ENCODE results near the gene SEMA6B. TPM values are rescaled to one million over a fixed set of nuclear protein-coding genes. Genes with fewer than 3 reads are reported as not detected.

Gene SEMA6B
- total RNA-seq, 2 donors from 2014 or later: 28.9 to 67.8 TPM

- H3K27ac Mint-ChIP-seq: peak overlapping the region; percentile 4
Observed at GRCh38 chr19:4577020-4577782, 17.7 kb upstream of the SEMA6B start.

DNA sequence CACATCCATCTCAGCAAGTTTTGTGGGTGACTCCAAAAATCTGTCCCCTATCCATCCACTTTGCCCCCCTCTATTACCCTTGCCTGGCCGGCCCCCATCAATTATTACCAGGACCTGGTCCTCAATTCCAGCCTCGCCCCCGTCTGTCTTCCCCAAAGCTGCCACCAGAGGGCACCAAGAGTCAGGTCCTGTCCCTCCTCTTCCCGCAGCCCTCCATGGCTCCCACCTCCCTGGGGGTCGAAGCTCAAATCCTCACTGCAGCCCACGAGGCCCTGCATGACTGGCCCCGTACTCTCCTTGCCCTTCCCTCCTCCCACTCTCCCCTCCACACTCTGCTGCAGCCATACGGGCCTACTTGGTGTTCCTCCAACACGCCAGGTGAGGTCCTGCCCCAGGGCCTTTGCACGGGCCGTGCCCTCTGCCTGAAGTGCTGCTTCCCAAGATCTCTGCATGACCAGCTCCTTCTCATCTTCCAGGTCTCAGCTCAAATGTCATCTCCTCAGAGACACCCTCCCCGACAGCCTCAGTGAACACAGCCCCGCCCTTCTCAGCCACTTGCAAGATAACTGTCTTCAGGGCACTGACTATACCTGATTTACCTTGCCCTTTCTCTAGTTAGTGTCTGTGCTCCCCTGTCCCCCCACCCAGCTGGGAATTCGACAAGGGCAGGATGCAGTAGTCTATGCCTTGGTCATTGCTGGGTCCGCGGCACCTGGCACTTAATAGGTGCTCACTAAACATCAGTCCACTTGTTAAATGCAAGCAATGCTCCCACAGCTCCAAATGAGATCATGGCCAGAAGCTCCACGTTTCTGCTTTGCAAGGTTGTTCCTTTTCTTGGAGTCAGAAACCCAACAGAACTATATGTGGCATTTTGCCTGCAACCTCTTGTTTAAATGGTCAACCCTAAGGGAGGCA is 16.8 kb upstream of the SEMA6B start:
- H3K27ac ChIP-seq (ENCODE audit: low read depth, low read length): no peak overlapping the region
- no peaks in the 10 kb centered on the region for H3K36me3 ChIP-seq (ENCODE audit: control insufficient read depth, insufficient read depth, low read length)
- Mint-ChIP-seq H3K36me3 (ENCODE audit: low read depth) (no peaks in the 10 kb centered on the region), H3K4me1 (peaks cover 12% of the 10 kb centered on the region), H3K9me3 (no peaks in the 10 kb centered on the region), H3K27ac (peak overlapping the region; percentile 88), H3K4me3 (no peak overlapping the region), H3K27me3 (ENCODE audit: insufficient read depth) (peaks cover 15% of the 10 kb centered on the region)
- no peaks in the 10 kb centered on the region for H3K9me3 ChIP-seq (ENCODE audit: control insufficient read depth, low read length)
- peaks cover 6% of the 10 kb centered on the region for H3K4me1 ChIP-seq (ENCODE audit: control insufficient read depth, insufficient read depth, low read length)
- WGBS, 2 experiments (ENCODE audit: insufficient coverage in 1 of 2, insufficient read length in 1 of 2): 76 to 90% methylated on average over 12 to 17 of the region's 17 CpGs
- H3K9ac ChIP-seq (ENCODE audit: extremely low read depth, low read length, poor library complexity, severe bottlenecking): peak overlapping the region; percentile 23
- peak; percentile 95 for DNase-seq
- H3K4me3 ChIP-seq (ENCODE audit: low read length): no peak overlapping the region
- peak; percentile 83 for TF ChIP-seq CTCF (conservative IDR thresholded peaks at IDR 0.05)
- H3K27me3 ChIP-seq (ENCODE audit: control insufficient read depth, insufficient read depth, low read length, poor library complexity, severe bottlenecking): peaks cover 15% of the 10 kb centered on the region

More at GRCh38 chr19:4577020-4577782, 17.7 kb upstream of the SEMA6B start:
- Histone ChIP-seq H3K4me1 (ENCODE audit: control insufficient read depth, insufficient read depth, low read length) (peaks cover 6% of the 10 kb centered on the region), H3K9ac (ENCODE audit: extremely low read depth, low read length, poor library complexity, severe bottlenecking) (no peak overlapping the region), H3K27ac (ENCODE audit: low read depth, low read length) (no peak overlapping the region), H3K4me3 (ENCODE audit: low read length) (no peak overlapping the region), H3K9me3 (ENCODE audit: control insufficient read depth, low read length) (no peaks in the 10 kb centered on the region), H3K36me3 (ENCODE audit: control insufficient read depth, insufficient read depth, low read length) (no peaks in the 10 kb centered on the region), H3K27me3 (ENCODE audit: control insufficient read depth, insufficient read depth, low read length, poor library complexity, severe bottlenecking) (peaks cover 19% of the 10 kb centered on the region)
- Mint-ChIP-seq H3K4me3 (no peak overlapping the region), H3K4me1 (peaks cover 12% of the 10 kb centered on the region), H3K36me3 (ENCODE audit: low read depth) (no peaks in the 10 kb centered on the region), H3K9me3 (no peaks in the 10 kb centered on the region), H3K27me3 (ENCODE audit: insufficient read depth) (peaks cover 20% of the 10 kb centered on the region)
- no peak for TF ChIP-seq CTCF (conservative IDR thresholded peaks at IDR 0.05)
- WGBS, 2 experiments (ENCODE audit: insufficient coverage in 1 of 2, insufficient read length in 1 of 2): 88 to 97% methylated on average over 2 to 5 of the region's 5 CpGs
- peak; percentile 82 for DNase-seq

- Mint-ChIP-seq H3K27me3 (ENCODE audit: insufficient read depth) (peaks cover 15% of the 10 kb centered on the region), H3K27ac (peak overlapping the region; percentile 88), H3K36me3 (ENCODE audit: low read depth) (no peaks in the 10 kb centered on the region), H3K4me1 (peaks cover 12% of the 10 kb centered on the region), H3K4me3 (peak overlapping the region; percentile 38), H3K9me3 (no peaks in the 10 kb centered on the region)
- no peak for TF ChIP-seq CTCF (conservative IDR thresholded peaks at IDR 0.05)
- 35 to 43% methylated on average over 11 to 19 of the region's 19 CpGs for WGBS, 2 experiments (ENCODE audit: insufficient coverage in 1 of 2, insufficient read length in 1 of 2)
- Histone ChIP-seq H3K4me3 (ENCODE audit: low read length) (no peak overlapping the region), H3K4me1 (ENCODE audit: control insufficient read depth, insufficient read depth, low read length) (peaks cover 6% of the 10 kb centered on the region), H3K9me3 (ENCODE audit: control insufficient read depth, low read length) (no peaks in the 10 kb centered on the region), H3K27me3 (ENCODE audit: control insufficient read depth, insufficient read depth, low read length, poor library complexity, severe bottlenecking) (peaks cover 15% of the 10 kb centered on the region), H3K27ac (ENCODE audit: low read depth, low read length) (peak overlapping the region; percentile 53), H3K9ac (ENCODE audit: extremely low read depth, low read length, poor library complexity, severe bottlenecking) (peak overlapping the region; percentile 53), H3K36me3 (ENCODE audit: control insufficient read depth, insufficient read depth, low read length) (no peaks in the 10 kb centered on the region)
- DNase-seq: peak; percentile 96
Observed at GRCh38 chr19:4575267-4576015, 16.0 kb upstream of the SEMA6B start.
